ENCODE data around the gene LONRF3. TPM values are rescaled to one million over a fixed set of nuclear protein-coding genes. Genes with fewer than 3 reads are reported as not detected.

LONRF3 gene
- total and polyA plus RNA-seq, 2 of the 8 experiments (the other 6 are each of a cell fraction or from before 2014, with no cell fraction given): 0.11 TPM; not detected in 1

GRCh38 chrX:119007189-119007770, 32.9 kb downstream of the LONRF3 start:
- Histone ChIP-seq H3K23ac (ENCODE audit: insufficient read length) (no peak overlapping the region), H2BK12ac (ENCODE audit: low read depth, low read length) (no peak overlapping the region), H4K5ac (ENCODE audit: insufficient read length, low read depth, low read length) (no peak overlapping the region), H4K91ac (replicated peaks; ENCODE audit: insufficient read length, low read length) (no peak overlapping the region), H2BK20ac (ENCODE audit: low read length) (no peak overlapping the region), H3K14ac (ENCODE audit: insufficient read length) (no peak overlapping the region), H4K8ac (ENCODE audit: extremely low read depth, insufficient read depth, low read length) (no peak overlapping the region), H2AFZ (ENCODE audit: low read length) (no peak overlapping the region), H3K9me3 (ENCODE audit: insufficient read depth in 2 of 2, low read depth in 1 of 2, low read length in 1 of 2) (no peaks in the 10 kb centered on the region), H2BK120ac (replicated peaks; ENCODE audit: low read depth, low read length) (no peak overlapping the region), H3K27me3 (replicated peaks in 1 of 4; ENCODE audit: control insufficient read depth in 3 of 4, extremely low read depth in 1 of 4, insufficient read depth in 3 of 4, low read length in 3 of 4) (no peaks in the 10 kb centered on the region), H3K4ac (replicated peaks; ENCODE audit: insufficient read length, low read depth, low read length) (no peak overlapping the region), H3K36me3 (ENCODE audit: control insufficient read depth in 2 of 4, insufficient read depth in 4 of 4, low read length in 3 of 4) (no peaks in the 10 kb centered on the region), H2AK5ac (ENCODE audit: low read depth, low read length) (no peak overlapping the region), H3K4me2 (ENCODE audit: insufficient read depth in 1 of 2, low read depth in 2 of 2, low read length in 2 of 2) (no peak overlapping the region), H3K4me1 (replicated peaks in 1 of 4; ENCODE audit: control insufficient read depth in 3 of 4, insufficient read depth in 4 of 4, low read length in 3 of 4) (no peaks in the 10 kb centered on the region), H2BK5ac (ENCODE audit: low read depth, low read length) (no peak overlapping the region), H4K20me1 (replicated peaks in 1 of 2; ENCODE audit: control insufficient read depth in 1 of 2, insufficient read depth in 2 of 2, low read length in 2 of 2) (no peaks in the 10 kb centered on the region), H3K18ac (ENCODE audit: extremely low read depth, low read length) (no peak overlapping the region), H3K4me3 (ENCODE audit: extremely low read depth in 1 of 4, insufficient read depth in 2 of 4, low read depth in 3 of 4, low read length in 4 of 4) (no peak overlapping the region), H3K56ac (replicated peaks; ENCODE audit: insufficient read length, low read depth, low read length) (no peak overlapping the region), H2BK15ac (ENCODE audit: low read length) (no peak overlapping the region), H3K9ac (replicated peaks in 1 of 4; ENCODE audit: extremely low read depth in 1 of 4, low read depth in 3 of 4, low read length in 3 of 4) (no peak overlapping the region), H3K23me2 (ENCODE audit: low read depth, low read length) (no peaks in the 10 kb centered on the region), H3K79me1 (ENCODE audit: low read depth, low read length) (no peaks in the 10 kb centered on the region), H3K79me2 (ENCODE audit: control insufficient read depth in 1 of 2, insufficient read depth in 2 of 2, low read length in 2 of 2) (no peaks in the 10 kb centered on the region), H3K27ac (ENCODE audit: low read depth, low read length) (no peak overlapping the region)
- ChIA-PET POLR2A (ENCODE audit: partially characterized antibody) (no interaction called here), CTCF (ENCODE audit: partially characterized antibody) (interaction anchor here (0.7 to 2.7 kb wide), 5 partner anchors 19 to 159 kb away, joined by 3 to 14 read pairs (median 4); no protein-coding TSS in a partner anchor)
- FAIRE-seq (no peak), DNase-seq (ENCODE audit: low read depth in 1 of 2, low spot score in 2 of 2) (no peak)
- WGBS, 2 experiments (ENCODE audit: extremely low coverage in 1 of 2, insufficient coverage in 1 of 2, insufficient read length in 1 of 2, insufficient replicate concordance in 2 of 2, low coverage in 1 of 2, low lambda C conversion rate in 2 of 2, missing lambda C conversion rate in 1 of 2): 93% methylated on average over 3 of the region's 3 CpGs; no CpG with 5 or more reads in 1 of the 2 experiments
- TF ChIP-seq SUZ12 (IDR thresholded peaks at IDR 0.05; ENCODE audit: low read length): no peak
- TF ChIP-seq TAF7 (optimal IDR thresholded peaks at IDR 0.05; ENCODE audit: borderline replicate concordance, low read depth, low read length): no peak
- TF ChIP-seq SIX5 (IDR thresholded peaks at IDR 0.05; ENCODE audit: low read depth, low read length): no peak
- no peak for TF ChIP-seq EZH2 (IDR thresholded peaks at IDR 0.05; ENCODE audit: low read depth, low read length, severe bottlenecking)
- no peak for TF ChIP-seq ASH2L (IDR thresholded peaks at IDR 0.05; ENCODE audit: low read length)
- TF ChIP-seq SP4 (IDR thresholded peaks at IDR 0.05; ENCODE audit: low read length): no peak
- no peak for TF ChIP-seq POLR2AphosphoS5 (IDR thresholded peaks at IDR 0.05; ENCODE audit: low read depth, low read length)
- no peak for TF ChIP-seq JUND (IDR thresholded peaks at IDR 0.05; ENCODE audit: low read length)
- no peak for TF ChIP-seq RBBP5 (IDR thresholded peaks at IDR 0.05; ENCODE audit: borderline replicate concordance, low read depth, low read length)
- no peak for TF ChIP-seq SP1 (IDR thresholded peaks at IDR 0.05; ENCODE audit: low read depth, low read length)
- no peak for TF ChIP-seq SIN3A (conservative IDR thresholded peaks at IDR 0.05 in 1 of 2, IDR thresholded peaks at IDR 0.05 in 1 of 2; ENCODE audit: low read depth in 1 of 2, low read length in 2 of 2)
- TF ChIP-seq E2F6 (IDR thresholded peaks at IDR 0.05): no peak
- no peak for TF ChIP-seq CHD1 (IDR thresholded peaks at IDR 0.05; ENCODE audit: low read depth, low read length)
- no peak for TF ChIP-seq KDM4A (IDR thresholded peaks at IDR 0.05; ENCODE audit: low read depth, low read length, severe bottlenecking)
